HepG2 (cell line): Measurements from ENCODE around the gene TGM5. TPM values are rescaled to one million over a fixed set of nuclear protein-coding genes. Genes with fewer than 3 reads are reported as not detected.
"Not testable (repeated sequence)": the region's sequence is repeated elsewhere in the genome, so short reads cannot be mapped to it uniquely, and the experiment has no call there.

Experiments used
- ATAC-seq: fragments of 200-7000 bp; cut with Tn5 transposase; 3 replicates; pipeline ENCODE4 v1.9.1; 2020; ENCODE audit warnings: mild to moderate bottlenecking, moderate library complexity
- BruUV-seq: library from RNA; stranded (reverse); fragments of 400-500 nt; replicated peaks from 2 replicates; lab custom pipeline; 2021; lab: Mats Ljungman, UMichigan
- CTCF ChIA-PET: fragments of 300-600 bp; formaldehyde crosslinking; extraction: SDS; loops from one replicate; lab custom pipeline; 2021; ENCODE audit warnings: low total read pairs, inconsistent platforms, low intra/inter-chr PET ratio; lab: Yijun Ruan, JAX
- POLR2A ChIA-PET: fragments of 350-600 bp; sonication (Branson Sonifier 250); formaldehyde crosslinking; loops from one replicate; lab custom pipeline; 2020; ENCODE audit warnings: antibody characterized with exemption, inconsistent platforms; lab: Yijun Ruan, JAX
- DNase-seq: peaks from one replicate; pipeline ENCODE4 v3.0.0-alpha.2; 2015; ENCODE audit warnings: low spot score
- FAIRE-seq: peaks from 3 replicates; lab custom pipeline; 2011; peaks lifted over from hg19 to GRCh38; lab: Jason Lieb, UNC
- H2AFZ ChIP-seq: one replicate; pipeline ENCODE4 v1.6.1; 2011; ENCODE audit warnings: low read length, inconsistent platforms
- H3K27ac ChIP-seq: fragments of 300-600 bp; 3 replicates; pipeline ENCODE4 v1.8.0; 2011; ENCODE audit warnings: mixed run types, mild to moderate bottlenecking, mixed read lengths, low read length, inconsistent platforms; ENCODE audit not compliant: insufficient read depth; ENCODE audit errors: extremely low read length
- H3K27me3 ChIP-seq, 2 experiments: fragments of 200-600 bp in 1 of 2; 2 replicates in 1 of 2; 3 replicates in 1 of 2; pipeline versions ENCODE4 v1.6.0 to v1.8.0; 2011; ENCODE audit warnings: low read length in 2 of 2, mild to moderate bottlenecking in 2 of 2, moderate library complexity in 2 of 2, inconsistent platforms in 1 of 2; ENCODE audit not compliant: insufficient read depth in 2 of 2, control insufficient read depth in 1 of 2
- H3K36me3 ChIP-seq, 2 experiments: fragments of 200-600 bp in 1 of 2; replicated peaks in 1 of 2; 2 replicates in 1 of 2; 3 replicates in 1 of 2; pipeline versions ENCODE4 v1.5.1 to v1.8.0; 2011; ENCODE audit warnings: low read length in 2 of 2, inconsistent platforms in 1 of 2; ENCODE audit not compliant: insufficient read depth in 2 of 2, control insufficient read depth in 1 of 2
- H3K4me1 ChIP-seq: 2 replicates; pipeline ENCODE4 v1.5.1; 2012; ENCODE audit warnings: low read length, inconsistent platforms; ENCODE audit not compliant: insufficient read depth
- H3K4me2 ChIP-seq: 2 replicates; pipeline ENCODE4 v1.6.0; 2011; ENCODE audit warnings: low read depth, low read length, inconsistent platforms
- H3K4me3 ChIP-seq, 3 experiments: fragments of 200-600 bp in 1 of 3; sonication (generic), shearing (Covaris generic) in 1 of 3; replicated peaks in 1 of 3; 2 replicates each; pipeline ENCODE4 v1.5.1; 2011 to 2016; ENCODE audit warnings: low read length in 3 of 3, inconsistent platforms in 2 of 3, low read depth in 2 of 3, mild to moderate bottlenecking in 2 of 3, control low read depth in 1 of 3, mixed read lengths in 1 of 3; ENCODE audit not compliant: insufficient read depth in 1 of 3
- H3K79me2 ChIP-seq: one replicate; pipeline ENCODE4 v1.6.1; 2011; ENCODE audit warnings: low read length, inconsistent platforms; ENCODE audit not compliant: insufficient read depth
- H3K9ac ChIP-seq: 2 replicates; pipeline ENCODE4 v1.6.0; 2011; ENCODE audit warnings: mild to moderate bottlenecking, low read depth, low read length, inconsistent platforms; ENCODE audit not compliant: insufficient read depth
- H3K9me3 ChIP-seq: 2 replicates; pipeline ENCODE4 v1.5.1; 2012; ENCODE audit warnings: mild to moderate bottlenecking, low read length
- H4K20me1 ChIP-seq: 2 replicates; pipeline ENCODE4 v1.6.0; 2011; ENCODE audit warnings: inconsistent platforms, mild to moderate bottlenecking, low read length, moderate library complexity; ENCODE audit not compliant: insufficient read depth
- CBX2 ChIP-seq, 2 experiments: fragments of 200-600 bp in 1 of 2; sonication (generic); formaldehyde crosslinking in 1 of 2; IDR thresholded peaks; 2 replicates each; pipeline versions ENCODE4 v1.7.0 to v1.8.1; 2018 to 2022; ENCODE audit warnings: low read depth in 2 of 2, low read length in 1 of 2, mild to moderate bottlenecking in 1 of 2, missing genetic modification reagents in 1 of 2
- FOXP1 ChIP-seq, 2 experiments: fragments of 450-650 bp in 1 of 2; IDR thresholded peaks; 2 replicates each; pipeline ENCODE4 v1.6.1; 2017 to 2018; ENCODE audit warnings: antibody characterized with exemption in 1 of 2
- NFATC3 ChIP-seq: sonication (generic); formaldehyde crosslinking; IDR thresholded peaks from 2 replicates; pipeline ENCODE4 v1.5.1; 2020; ENCODE audit warnings: mild to moderate bottlenecking, missing genetic modification reagents
- SIX1 ChIP-seq: sonication (generic); formaldehyde crosslinking; IDR thresholded peaks from 2 replicates; pipeline ENCODE4 v1.4.0; 2020; ENCODE audit warnings: missing genetic modification reagents, borderline replicate concordance
- SP1 ChIP-seq, 2 experiments: fragments of 450-650 bp in 1 of 2; sonication (generic) in 1 of 2; formaldehyde crosslinking in 1 of 2; IDR thresholded peaks; 2 replicates each; pipeline versions ENCODE4 v1.4.0 to v1.6.1; 2016 to 2020; ENCODE audit warnings: missing genetic modification reagents in 1 of 2
- SP4 ChIP-seq: sonication (generic); formaldehyde crosslinking; IDR thresholded peaks from 2 replicates; pipeline ENCODE4 v1.8.1; 2023; ENCODE audit warnings: mild to moderate bottlenecking, missing genetic modification reagents
- ZFP82 ChIP-seq: sonication (generic); formaldehyde crosslinking; IDR thresholded peaks from 2 replicates; pipeline ENCODE4 v1.5.1; 2020; ENCODE audit warnings: mild to moderate bottlenecking, missing genetic modification reagents, borderline replicate concordance
- ZNF441 ChIP-seq: sonication (generic); formaldehyde crosslinking; IDR thresholded peaks from 2 replicates; pipeline ENCODE4 v1.7.0; 2021; ENCODE audit warnings: missing genetic modification reagents, borderline replicate concordance
- ZSCAN29 ChIP-seq: sonication (generic); formaldehyde crosslinking; conservative IDR thresholded peaks from 2 replicates; pipeline ENCODE4 v1.4.0; 2020; ENCODE audit warnings: mild to moderate bottlenecking, missing genetic modification reagents
- WGBS: methylation state at CpG from one replicate; pipeline ENCODE4 v1.1.6; 2017; ENCODE audit warnings: low lambda C conversion rate; 5-methylcytosine and 5-hydroxymethylcytosine counted together
- in situ Hi-C: cut with HindIII; loops from 2 replicates; pipeline ENCODE4 v1.10.0; 2017; ENCODE audit warnings: low pct_unique_long_range_greater_than_20kb; ENCODE audit not compliant: extremely low pct_ligation_motif_present
- intact Hi-C: fragments of 100-400 bp; cut with micrococcal nuclease; formaldehyde crosslinking; loops from one replicate; pipeline ENCODE4 v1.10.0; 2022; ENCODE audit not compliant: unreplicated experiment
- polyA plus RNA-seq, 8 experiments: library from polyadenylated mRNA; depleted of rRNA in 3 of 8; stranded (reverse) in 7 of 8; unstranded in 1 of 8; fragments of >200 nt; fragmentation: Illumina TruSeq in 4 of 8; extraction: Trizol in 4 of 8; gene quantifications; 2 replicates each; pipeline versions ENCODE4 v1.2.1 to v1.2.3, GENCODE V29; 2011 to 2016; ENCODE audit warnings: low read depth in 4 of 8, missing spikeins in 1 of 8, mixed read lengths in 1 of 8; ENCODE audit not compliant: insufficient read depth in 1 of 8
- total RNA-seq, 5 experiments: library from RNA; depleted of rRNA; stranded (reverse); fragments of >200 nt; fragmentation: Illumina TruSeq; extraction: Trizol; gene quantifications; 2 replicates each; pipeline ENCODE4 v1.2.3, GENCODE V29; 2016; ENCODE audit warnings: low read depth in 1 of 5

Gene TGM5
- total and polyA plus RNA-seq, 2 of the 13 experiments (the other 11 are each of a cell fraction or from before 2014, with no cell fraction given): 0.18 to 0.65 TPM

- Histone ChIP-seq H4K20me1 (no peaks in the 10 kb centered on the region), H3K27ac (no peak overlapping the region), H3K9me3 (no peaks in the 10 kb centered on the region), H3K27me3 (peaks cover 0 to 14% of the 10 kb centered on the region in 2 experiments; a peak in 3 of 5 replicates), H3K36me3 (no peaks in the 10 kb centered on the region), H3K79me2 (no peaks in the 10 kb centered on the region), H3K4me1 (0 out of 2 replicates have a peak, but pooled peaks cover 6% of the 10 kb centered on the region), H3K4me2 (no peak overlapping the region), H3K9ac (no peak overlapping the region), H2AFZ (no peak overlapping the region), H3K4me3 (no peak overlapping the region)
- DNase-seq (no peak), FAIRE-seq (no peak), ATAC-seq (no peak)
- in situ Hi-C loops (no loop called here), intact Hi-C loops (no loop called here)
- ChIA-PET CTCF (interaction anchor here (2.7 kb wide), 1 partner anchor 58 kb away, joined by 45 read pairs; no protein-coding TSS in a partner anchor), POLR2A (no interaction called here)
- BruUV-seq: no TSS peak
- WGBS: 76% methylated on average over 18 of the region's 57 CpGs
- TF ChIP-seq SIX1 (CRISPR knock-in tag) (no peak), CBX2 (IDR thresholded peaks at IDR 0.05; ENCODE audit: low read depth, low read length) (no peak), CBX2 (CRISPR knock-in tag; IDR thresholded peaks at IDR 0.05; ENCODE audit: low read depth) (no peak), ZFP82 (CRISPR knock-in tag) (no peak), NFATC3 (no peak), SP1 (IDR thresholded peaks at IDR 0.05) (no peak), SP1 (CRISPR knock-in tag; IDR thresholded peaks at IDR 0.05) (no peak), ZSCAN29 (CRISPR knock-in tag) (no peak), SP4 (CRISPR knock-in tag) (no peak), ZNF441 (no peak), FOXP1 (IDR thresholded peaks at IDR 0.05) (no peak), FOXP1 (CRISPR knock-in tag; IDR thresholded peaks at IDR 0.05) (no peak)
Measured at GRCh38 chr15:43226436-43227305, 40.1 kb downstream of the TGM5 start.

GRCh38 chr15:43225950-43226255 lies 40.8 kb downstream of the TGM5 start:
- CTCF ChIA-PET: interaction anchor here (1.1 to 2.7 kb wide), 3 partner anchors 43 to 62 kb away, joined by 4 to 45 read pairs (median 6); no protein-coding TSS in a partner anchor
- H3K9me3 ChIP-seq, H3K79me2 ChIP-seq, BruUV-seq, H4K20me1 ChIP-seq, H3K9ac ChIP-seq, FAIRE-seq, H3K36me3 ChIP-seq, H2AFZ ChIP-seq, H3K27ac ChIP-seq, ATAC-seq, H3K4me3 ChIP-seq, in situ Hi-C loops, H3K4me2 ChIP-seq, DNase-seq: not testable (repeated sequence)
- peaks cover 0 to 13% of the 10 kb centered on the region in 2 experiments; a peak in 3 of 5 replicates for H3K27me3 ChIP-seq
- 79% methylated on average over 12 of the region's 12 CpGs for WGBS
- intact Hi-C loops: loop anchor here (1.0 kb wide), 1 partner anchor 59 kb away; no protein-coding TSS in a partner anchor
- H3K4me1 ChIP-seq: 0 out of 2 replicates have a peak, but pooled peaks cover 11% of the 10 kb centered on the region
- POLR2A ChIA-PET: interaction anchor here (1.0 kb wide), 1 partner anchor 17 kb away, joined by 3 read pairs; no protein-coding TSS in a partner anchor
